ENCODE results near the gene MACIR.

GRCh38 chr5:103272377-103272776 is 13.8 kb downstream of the MACIR start:
- no peak for TF ChIP-seq CTCF (IDR thresholded peaks at IDR 0.05)
- no peak for TF ChIP-seq POLR2A (IDR thresholded peaks at IDR 0.05)

Data from adrenal gland (tissue), 5 donors.